Ishikawa (cell line): ENCODE results near the gene CD300LB.

Experiments used
- CEBPB ChIP-seq: IDR thresholded peaks from 2 replicates; pipeline ENCODE4 v1.6.1; 2012
- CREB1 ChIP-seq: IDR thresholded peaks from 2 replicates; pipeline ENCODE4 v1.6.1; 2012; ENCODE audit warnings: low read depth
- EGR1 ChIP-seq: IDR thresholded peaks from 2 replicates; pipeline ENCODE4 v1.6.1; 2012
- EP300 ChIP-seq: IDR thresholded peaks from 2 replicates; pipeline ENCODE4 v1.6.1; 2012; ENCODE audit warnings: borderline replicate concordance
- MAX ChIP-seq: IDR thresholded peaks from 2 replicates; pipeline ENCODE4 v1.6.1; 2012
- REST ChIP-seq: IDR thresholded peaks from 2 replicates; pipeline ENCODE4 v1.6.1; 2012; ENCODE audit warnings: low read depth, mild to moderate bottlenecking
- TAF1 ChIP-seq: IDR thresholded peaks from 2 replicates; pipeline ENCODE4 v1.6.1; 2012; ENCODE audit warnings: low read depth, mild to moderate bottlenecking
- TEAD4 ChIP-seq: IDR thresholded peaks from 2 replicates; pipeline ENCODE4 v1.6.1; 2012
- YY1 ChIP-seq: IDR thresholded peaks from 2 replicates; pipeline ENCODE4 v1.6.1; 2012; ENCODE audit warnings: low read depth
- ZBTB7A ChIP-seq: IDR thresholded peaks from 2 replicates; pipeline ENCODE4 v1.6.1; 2012; ENCODE audit warnings: low read depth
- TF ChIP-seq, protein P1 (sequence below): IDR thresholded peaks from 2 replicates; pipeline ENCODE4 v1.6.1; 2012

- TF ChIP-seq YY1 (no peak), REST (no peak), TEAD4 (no peak), CEBPB (no peak), EGR1 (no peak), EP300 (no peak), CREB1 (no peak), MAX (no peak), ZBTB7A (no peak), TAF1 (no peak)
- TF ChIP-seq, protein P1, sequence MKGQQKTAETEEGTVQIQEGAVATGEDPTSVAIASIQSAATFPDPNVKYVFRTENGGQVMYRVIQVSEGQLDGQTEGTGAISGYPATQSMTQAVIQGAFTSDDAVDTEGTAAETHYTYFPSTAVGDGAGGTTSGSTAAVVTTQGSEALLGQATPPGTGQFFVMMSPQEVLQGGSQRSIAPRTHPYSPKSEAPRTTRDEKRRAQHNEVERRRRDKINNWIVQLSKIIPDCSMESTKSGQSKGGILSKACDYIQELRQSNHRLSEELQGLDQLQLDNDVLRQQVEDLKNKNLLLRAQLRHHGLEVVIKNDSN, result no peak
Observed at GRCh38 chr17:74563358-74563757, 32.1 kb upstream of the CD300LB start.
